Measurements from ENCODE around the gene CDCA7L. TPM values are rescaled to one million over a fixed set of nuclear protein-coding genes. Genes with fewer than 3 reads are reported as not detected.

The CDCA7L gene
- total RNA-seq, 1 donor from 2014 or later: 15.2 TPM

DNA sequence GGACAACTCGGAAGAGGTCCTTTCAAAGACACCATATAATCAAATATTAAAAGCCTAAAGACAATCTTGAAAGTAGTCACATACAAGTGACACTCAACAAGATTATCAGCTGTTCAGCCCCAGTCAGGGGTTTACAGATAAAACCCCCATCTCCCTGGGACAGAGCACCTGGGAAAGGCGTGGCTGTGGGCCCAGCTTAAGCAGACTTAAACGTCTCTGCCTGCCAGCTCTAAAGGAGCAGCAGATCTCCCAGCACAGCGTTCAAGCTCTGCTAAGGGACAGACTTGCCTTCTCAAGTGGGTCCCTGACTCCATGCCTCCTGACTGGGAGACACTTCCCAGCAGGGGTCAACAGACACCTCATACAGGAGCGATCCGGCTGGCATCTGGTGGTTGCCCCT lies 18.0 kb downstream of the CDCA7L start:
- H3K9ac ChIP-seq (ENCODE audit: low read length): no peak overlapping the region
- Mint-ChIP-seq H3K36me3 (ENCODE audit: low read depth, unreplicated experiment) (no peaks in the 10 kb centered on the region), H3K27me3 (ENCODE audit: low read depth, unreplicated experiment) (no peaks in the 10 kb centered on the region), H3K4me1 (ENCODE audit: low read depth, unreplicated experiment) (peaks cover 1% of the 10 kb centered on the region), H3K9me3 (ENCODE audit: unreplicated experiment) (peaks cover 7% of the 10 kb centered on the region), H3K4me3 (ENCODE audit: unreplicated experiment) (no peak overlapping the region), H3K27ac (ENCODE audit: unreplicated experiment) (no peak overlapping the region)
- H3K4me2 ChIP-seq (ENCODE audit: low read length): no peak overlapping the region
- H3K4me3 ChIP-seq (ENCODE audit: insufficient read depth, low read depth, low read length): no peak overlapping the region
- TF ChIP-seq, protein P1, sequence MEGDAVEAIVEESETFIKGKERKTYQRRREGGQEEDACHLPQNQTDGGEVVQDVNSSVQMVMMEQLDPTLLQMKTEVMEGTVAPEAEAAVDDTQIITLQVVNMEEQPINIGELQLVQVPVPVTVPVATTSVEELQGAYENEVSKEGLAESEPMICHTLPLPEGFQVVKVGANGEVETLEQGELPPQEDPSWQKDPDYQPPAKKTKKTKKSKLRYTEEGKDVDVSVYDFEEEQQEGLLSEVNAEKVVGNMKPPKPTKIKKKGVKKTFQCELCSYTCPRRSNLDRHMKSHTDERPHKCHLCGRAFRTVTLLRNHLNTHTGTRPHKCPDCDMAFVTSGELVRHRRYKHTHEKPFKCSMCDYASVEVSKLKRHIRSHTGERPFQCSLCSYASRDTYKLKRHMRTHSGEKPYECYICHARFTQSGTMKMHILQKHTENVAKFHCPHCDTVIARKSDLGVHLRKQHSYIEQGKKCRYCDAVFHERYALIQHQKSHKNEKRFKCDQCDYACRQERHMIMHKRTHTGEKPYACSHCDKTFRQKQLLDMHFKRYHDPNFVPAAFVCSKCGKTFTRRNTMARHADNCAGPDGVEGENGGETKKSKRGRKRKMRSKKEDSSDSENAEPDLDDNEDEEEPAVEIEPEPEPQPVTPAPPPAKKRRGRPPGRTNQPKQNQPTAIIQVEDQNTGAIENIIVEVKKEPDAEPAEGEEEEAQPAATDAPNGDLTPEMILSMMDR (IDR thresholded peaks at IDR 0.05; ENCODE audit: insufficient read depth, low read depth, low read length): no peak
- TF ChIP-seq EZH2 (IDR thresholded peaks at IDR 0.05; ENCODE audit: insufficient read depth, low read length): no peak
- peaks cover 8% of the 10 kb centered on the region for H3K79me2 ChIP-seq (ENCODE audit: insufficient read depth, low read length)
- no peaks in the 10 kb centered on the region for H4K20me1 ChIP-seq (ENCODE audit: insufficient read depth, low read length)
- FAIRE-seq (no peak), DNase-seq (ENCODE audit: low read depth) (no peak)
- no peaks in the 10 kb centered on the region for H3K4me1 ChIP-seq (ENCODE audit: insufficient read depth, low read length)
- no peak overlapping the region for H2AFZ ChIP-seq (ENCODE audit: low read depth, low read length)
- H3K27ac ChIP-seq (ENCODE audit: low read depth, low read length): no peak overlapping the region
- H3K36me3 ChIP-seq (ENCODE audit: insufficient read depth, low read length): no peaks in the 10 kb centered on the region
- no peaks in the 10 kb centered on the region for H3K9me3 ChIP-seq (ENCODE audit: insufficient read depth, low read depth, low read length)
- no peaks in the 10 kb centered on the region for H3K27me3 ChIP-seq (ENCODE audit: insufficient read depth, low read length)

DNA sequence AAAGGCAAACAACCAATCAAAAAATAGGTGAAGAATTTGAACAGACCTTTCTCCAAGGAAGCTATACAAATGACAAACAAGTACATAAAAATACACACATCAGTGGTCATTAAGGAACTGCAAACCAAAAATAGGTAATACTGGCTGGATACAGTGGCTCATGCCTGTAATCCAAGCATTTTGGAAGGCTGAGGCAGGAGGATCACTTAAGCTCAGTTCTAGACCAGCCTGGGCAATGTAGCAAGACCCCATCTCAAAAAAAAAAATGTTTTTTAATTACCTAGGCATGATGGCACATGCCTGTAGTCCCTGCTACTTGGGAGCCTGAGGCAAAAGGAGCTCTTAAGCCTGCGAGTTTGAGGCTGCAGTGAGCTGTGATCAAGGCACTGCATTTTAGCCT lies 19.3 kb downstream of the CDCA7L start:
- Histone ChIP-seq H3K9me3 (ENCODE audit: insufficient read depth, low read depth, low read length) (no peaks in the 10 kb centered on the region), H2AFZ (ENCODE audit: low read depth, low read length) (no peak overlapping the region), H3K4me1 (ENCODE audit: insufficient read depth, low read length) (no peaks in the 10 kb centered on the region), H3K4me2 (ENCODE audit: low read length) (no peak overlapping the region), H3K36me3 (ENCODE audit: insufficient read depth, low read length) (no peaks in the 10 kb centered on the region), H4K20me1 (ENCODE audit: insufficient read depth, low read length) (no peaks in the 10 kb centered on the region), H3K27ac (ENCODE audit: low read depth, low read length) (no peak overlapping the region), H3K27me3 (ENCODE audit: insufficient read depth, low read length) (no peaks in the 10 kb centered on the region), H3K9ac (ENCODE audit: low read length) (no peak overlapping the region), H3K79me2 (ENCODE audit: insufficient read depth, low read length) (peaks cover 8% of the 10 kb centered on the region), H3K4me3 (ENCODE audit: insufficient read depth, low read depth, low read length) (no peak overlapping the region)
- no peak for FAIRE-seq
- Mint-ChIP-seq H3K4me3 (ENCODE audit: unreplicated experiment) (no peak overlapping the region), H3K27ac (ENCODE audit: unreplicated experiment) (no peak overlapping the region), H3K4me1 (ENCODE audit: low read depth, unreplicated experiment) (peaks cover 1% of the 10 kb centered on the region), H3K9me3 (ENCODE audit: unreplicated experiment) (peaks cover 7% of the 10 kb centered on the region), H3K27me3 (ENCODE audit: low read depth, unreplicated experiment) (no peaks in the 10 kb centered on the region), H3K36me3 (ENCODE audit: low read depth, unreplicated experiment) (no peaks in the 10 kb centered on the region)
- DNase-seq (ENCODE audit: low read depth): no peak
- TF ChIP-seq, protein P1 (IDR thresholded peaks at IDR 0.05; ENCODE audit: insufficient read depth, low read depth, low read length): no peak
- no peak for TF ChIP-seq EZH2 (IDR thresholded peaks at IDR 0.05; ENCODE audit: insufficient read depth, low read length)

DNA sequence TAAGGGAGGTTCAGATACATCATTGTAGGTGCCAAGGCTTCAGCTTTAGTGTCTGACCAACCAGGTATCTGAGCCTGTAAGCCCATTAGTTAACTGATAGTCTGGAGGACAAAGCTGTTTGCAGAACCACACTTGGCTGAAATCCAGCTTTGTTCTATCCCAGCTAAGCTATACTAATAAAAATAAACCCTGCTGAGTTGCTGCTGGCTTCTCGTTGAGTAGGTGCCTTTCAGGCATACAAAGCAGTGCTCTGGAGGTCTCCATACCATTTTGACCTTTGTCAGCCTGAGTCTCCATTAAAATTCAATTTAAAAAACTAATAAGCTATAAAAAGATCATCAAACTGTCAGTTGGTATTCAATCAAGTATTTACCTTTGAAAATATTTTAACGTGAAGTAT lies 22.0 kb downstream of the CDCA7L start:
- FAIRE-seq: no peak
- Mint-ChIP-seq H3K4me1 (ENCODE audit: low read depth, unreplicated experiment) (peaks cover under 1% of the 10 kb centered on the region), H3K4me3 (ENCODE audit: unreplicated experiment) (no peak overlapping the region), H3K9me3 (ENCODE audit: unreplicated experiment) (peaks cover 2% of the 10 kb centered on the region), H3K27me3 (ENCODE audit: low read depth, unreplicated experiment) (no peaks in the 10 kb centered on the region), H3K27ac (ENCODE audit: unreplicated experiment) (no peak overlapping the region), H3K36me3 (ENCODE audit: low read depth, unreplicated experiment) (no peaks in the 10 kb centered on the region)
- Histone ChIP-seq H3K9ac (ENCODE audit: low read length) (no peak overlapping the region), H3K36me3 (ENCODE audit: insufficient read depth, low read length) (no peaks in the 10 kb centered on the region), H3K4me3 (ENCODE audit: insufficient read depth, low read depth, low read length) (no peak overlapping the region), H4K20me1 (ENCODE audit: insufficient read depth, low read length) (no peaks in the 10 kb centered on the region), H3K27ac (ENCODE audit: low read depth, low read length) (no peak overlapping the region), H3K4me2 (ENCODE audit: low read length) (no peak overlapping the region), H3K79me2 (ENCODE audit: insufficient read depth, low read length) (peaks cover 14% of the 10 kb centered on the region), H3K4me1 (ENCODE audit: insufficient read depth, low read length) (no peaks in the 10 kb centered on the region), H2AFZ (ENCODE audit: low read depth, low read length) (no peak overlapping the region), H3K9me3 (ENCODE audit: insufficient read depth, low read depth, low read length) (no peaks in the 10 kb centered on the region), H3K27me3 (ENCODE audit: insufficient read depth, low read length) (no peaks in the 10 kb centered on the region)
- no peak for TF ChIP-seq EZH2 (IDR thresholded peaks at IDR 0.05; ENCODE audit: insufficient read depth, low read length)
- TF ChIP-seq, protein P1 (IDR thresholded peaks at IDR 0.05; ENCODE audit: insufficient read depth, low read depth, low read length): no peak
- DNase-seq (ENCODE audit: low read depth): peak; percentile 24

All from astrocyte (in vitro differentiated cells and primary cell).